H9 (cell line): ENCODE measurements around the gene TBC1D5. TPM values are rescaled to one million over a fixed set of nuclear protein-coding genes. Genes with fewer than 3 reads are reported as not detected.

Experiments
- DNase-seq: peaks from one replicate; pipeline ENCODE4 v3.0.0-alpha.2; 2017
- H2AFZ ChIP-seq: one replicate; pipeline ENCODE4 v1.6.1; 2013; ENCODE audit warnings: mild to moderate bottlenecking, low read length, control low read depth, moderate library complexity
- H2AK5ac ChIP-seq: 2 replicates; pipeline ENCODE4 v1.6.1; 2013; ENCODE audit warnings: low read length, control low read depth, mixed read lengths; ENCODE audit not compliant: insufficient read length
- H2BK120ac ChIP-seq: one replicate; pipeline ENCODE4 v1.6.1; 2013; ENCODE audit warnings: low read depth, mild to moderate bottlenecking, low read length, control low read depth, inconsistent platforms; ENCODE audit not compliant: poor library complexity, severe bottlenecking
- H2BK12ac ChIP-seq: 2 replicates; pipeline ENCODE4 v1.6.1; 2013; ENCODE audit warnings: low read length, control low read depth, mixed read lengths, low read depth; ENCODE audit not compliant: insufficient read length
- H2BK15ac ChIP-seq: 2 replicates; pipeline ENCODE4 v1.6.1; 2013; ENCODE audit warnings: low read depth, low read length, control low read depth
- H2BK20ac ChIP-seq: one replicate; pipeline ENCODE4 v1.6.1; 2013; ENCODE audit warnings: low read depth, mild to moderate bottlenecking, low read length, control low read depth, inconsistent platforms; ENCODE audit not compliant: poor library complexity, severe bottlenecking
- H2BK5ac ChIP-seq: 2 replicates; pipeline ENCODE4 v1.6.1; 2013; ENCODE audit warnings: low read length, control low read depth, mixed read lengths; ENCODE audit not compliant: insufficient read length
- H3K14ac ChIP-seq: 2 replicates; pipeline ENCODE4 v1.6.1; 2013; ENCODE audit warnings: low read length, control low read depth; ENCODE audit not compliant: insufficient read depth
- H3K18ac ChIP-seq: 2 replicates; pipeline ENCODE4 v1.6.1; 2013; ENCODE audit warnings: low read depth, mild to moderate bottlenecking, mixed read lengths, low read length, control low read depth; ENCODE audit not compliant: insufficient read length
- H3K23ac ChIP-seq: 2 replicates; pipeline ENCODE4 v1.6.1; 2013; ENCODE audit warnings: low read length, control low read depth, mixed read lengths, low read depth; ENCODE audit not compliant: insufficient read length
- H3K23me2 ChIP-seq: 2 replicates; pipeline ENCODE4 v1.6.1; 2013; ENCODE audit warnings: low read depth, mild to moderate bottlenecking, mixed read lengths, low read length, control low read depth; ENCODE audit not compliant: insufficient read length, poor library complexity, severe bottlenecking
- H3K27ac ChIP-seq: 2 replicates; pipeline ENCODE4 v1.5.1; 2013; ENCODE audit warnings: low read length, control low read depth, mixed read lengths, low read depth; ENCODE audit not compliant: insufficient read length
- H3K27me3 ChIP-seq: 2 replicates; pipeline ENCODE4 v1.6.1; 2013; ENCODE audit warnings: low read length, control low read depth, inconsistent platforms; ENCODE audit not compliant: insufficient read depth
- H3K4ac ChIP-seq: 2 replicates; pipeline ENCODE4 v1.6.1; 2013; ENCODE audit warnings: low read depth, mild to moderate bottlenecking, control low read depth, inconsistent platforms, low read length, moderate library complexity
- H3K4me1 ChIP-seq: 2 replicates; pipeline ENCODE4 v1.6.1; 2013; ENCODE audit warnings: low read length, control low read depth, inconsistent platforms; ENCODE audit not compliant: insufficient read depth
- H3K4me2 ChIP-seq: 2 replicates; pipeline ENCODE4 v1.6.1; 2013; ENCODE audit warnings: low read length, control low read depth, mixed read lengths; ENCODE audit not compliant: insufficient read length, insufficient read depth
- H3K56ac ChIP-seq: 2 replicates; pipeline ENCODE4 v1.6.1; 2013; ENCODE audit warnings: low read depth, mild to moderate bottlenecking, mixed read lengths, low read length, control low read depth; ENCODE audit not compliant: insufficient read length
- H3K79me1 ChIP-seq: 2 replicates; pipeline ENCODE4 v1.6.1; 2013; ENCODE audit warnings: low read depth, mild to moderate bottlenecking, moderate library complexity, low read length, control low read depth, inconsistent platforms; ENCODE audit not compliant: insufficient read depth, poor library complexity, severe bottlenecking
- H3K79me2 ChIP-seq: 2 replicates; pipeline ENCODE4 v1.6.1; 2013; ENCODE audit warnings: low read length, control low read depth, inconsistent platforms; ENCODE audit not compliant: insufficient read depth
- H3K9ac ChIP-seq: 2 replicates; pipeline ENCODE4 v1.6.1; 2013; ENCODE audit warnings: low read length, control low read depth, mixed read lengths; ENCODE audit not compliant: insufficient read length; ENCODE audit errors: extremely low read depth
- H3K9me3 ChIP-seq: one replicate; pipeline ENCODE4 v1.6.1; 2013; ENCODE audit warnings: low read depth, low read length, inconsistent platforms; ENCODE audit not compliant: control insufficient read depth
- H3T11ph ChIP-seq: one replicate; pipeline ENCODE4 v1.6.1; 2013; ENCODE audit warnings: mild to moderate bottlenecking, low read length, control low read depth, inconsistent platforms
- H4K20me1 ChIP-seq: one replicate; pipeline ENCODE4 v1.6.1; 2013; ENCODE audit not compliant: control insufficient read depth, insufficient read length, insufficient read depth
- H4K5ac ChIP-seq: 2 replicates; pipeline ENCODE4 v1.6.1; 2013; ENCODE audit warnings: low read depth, mild to moderate bottlenecking, mixed read lengths, low read length, control low read depth; ENCODE audit not compliant: insufficient read length
- H4K8ac ChIP-seq: replicated peaks from 2 replicates; pipeline ENCODE4 v1.6.1; 2013; ENCODE audit warnings: low read length, control low read depth, mixed read lengths, low read depth; ENCODE audit not compliant: insufficient read length
- H4K91ac ChIP-seq: 2 replicates; pipeline ENCODE4 v1.6.1; 2013; ENCODE audit warnings: low read depth, mild to moderate bottlenecking, moderate library complexity, mixed read lengths, low read length, control low read depth; ENCODE audit not compliant: insufficient read length
- H3K27ac Mint-ChIP-seq, 3 experiments: 2 replicates in 2 of 3; 3 replicates in 1 of 3; pipeline ENCODE4 v1.8.0; 2020 to 2021; ENCODE audit warnings: mixed read lengths in 3 of 3, mild to moderate bottlenecking in 1 of 3, moderate library complexity in 1 of 3
- H3K27me3 Mint-ChIP-seq: 2 replicates; pipeline ENCODE4 v1.8.0; 2021; ENCODE audit warnings: low read depth, mild to moderate bottlenecking, moderate library complexity, mixed read lengths
- H3K36me3 Mint-ChIP-seq, 3 experiments: 2 replicates in 2 of 3; 3 replicates in 1 of 3; pipeline ENCODE4 v1.8.0; 2020 to 2021; ENCODE audit warnings: low read depth in 3 of 3, mixed read lengths in 3 of 3; ENCODE audit not compliant: insufficient read depth in 1 of 3
- H3K4me1 Mint-ChIP-seq, 2 experiments: 2 replicates each; pipeline ENCODE4 v1.8.0; 2020; ENCODE audit warnings: mixed read lengths in 2 of 2
- H3K4me3 Mint-ChIP-seq, 2 experiments: 2 replicates in 1 of 2; 3 replicates in 1 of 2; pipeline ENCODE4 v1.8.0; 2020 to 2021; ENCODE audit warnings: mild to moderate bottlenecking in 2 of 2, mixed read lengths in 2 of 2, moderate library complexity in 1 of 2
- H3K9me3 Mint-ChIP-seq, 2 experiments: 2 replicates in 1 of 2; 3 replicates in 1 of 2; pipeline ENCODE4 v1.8.0; 2020; ENCODE audit warnings: mild to moderate bottlenecking in 2 of 2, mixed read lengths in 2 of 2, moderate library complexity in 1 of 2
- WGBS: extraction: QIAGEN DNeasy Blood & Tissue Kit; methylation state at CpG from one replicate; pipeline ENCODE4 v1.1.7; 2013; ENCODE audit warnings: missing lambda C conversion rate, low lambda C conversion rate, mixed read lengths; ENCODE audit not compliant: insufficient read length; ENCODE audit errors: extremely low coverage; 5-methylcytosine and 5-hydroxymethylcytosine counted together
- total RNA-seq: library from RNA; stranded (reverse); gene quantifications from 2 replicates; pipeline ENCODE4 v1.2.1, GENCODE V29; 2021
- TF ChIP-seq, protein P1 (sequence below): fragments of 200-600 bp; sonication (generic); conservative IDR thresholded peaks from 3 replicates; pipeline ENCODE4 v1.8.0; 2021; ENCODE audit warnings: antibody characterized with exemption, mild to moderate bottlenecking

TBC1D5 gene
- total RNA-seq, 1 experiment from 2014 or later: 25.0 TPM

DNA sequence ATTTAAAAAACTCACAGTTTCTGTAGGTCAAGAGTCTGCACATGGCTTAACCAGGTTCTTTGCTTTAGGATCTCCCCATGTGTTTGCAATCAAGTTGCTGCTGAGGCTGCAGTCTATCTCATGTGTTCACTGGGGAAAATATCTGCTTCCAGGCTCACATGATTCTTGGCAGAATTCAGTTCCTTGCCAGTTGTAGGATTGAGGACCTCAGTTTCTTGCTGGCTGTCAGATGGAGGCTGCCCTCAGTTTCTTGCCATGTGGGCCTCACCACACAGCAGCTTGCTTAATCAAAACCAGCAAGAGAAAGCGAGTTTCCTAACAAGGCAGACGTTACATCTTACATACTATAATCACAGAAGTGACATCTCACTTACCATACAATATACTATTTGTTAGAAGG is 10.0 kb upstream of the TBC1D5 start:
- Histone ChIP-seq H2BK120ac (no peak overlapping the region), H2AFZ (no peak overlapping the region), H3K4ac (no peak overlapping the region), H4K8ac (no peak overlapping the region), H4K91ac (no peak overlapping the region), H3K27ac (no peak overlapping the region), H2AK5ac (no peak overlapping the region), H3K18ac (no peak overlapping the region), H3K79me2 (no peaks in the 10 kb centered on the region), H3K27me3 (no peaks in the 10 kb centered on the region), H2BK15ac (no peak overlapping the region), H3K23me2 (no peaks in the 10 kb centered on the region), H4K20me1 (no peaks in the 10 kb centered on the region), H2BK5ac (no peak overlapping the region), H3K9ac (no peak overlapping the region), H3K9me3 (no peaks in the 10 kb centered on the region), H2BK12ac (no peak overlapping the region), H3K23ac (no peak overlapping the region), H3K14ac (no peak overlapping the region), H3K79me1 (no peaks in the 10 kb centered on the region), H3K4me1 (no peaks in the 10 kb centered on the region), H4K5ac (no peak overlapping the region), H3K56ac (no peak overlapping the region), H3T11ph (no peak overlapping the region), H2BK20ac (no peak overlapping the region), H3K4me2 (no peak overlapping the region)
- Mint-ChIP-seq H3K9me3 (no peaks in the 10 kb centered on the region), H3K36me3 (no peaks in the 10 kb centered on the region), H3K27me3 (no peaks in the 10 kb centered on the region), H3K4me3 (no peak overlapping the region), H3K27ac (no peak overlapping the region), H3K4me1 (peaks cover 0 to 8% of the 10 kb centered on the region in 2 experiments; a peak in 2 of 4 replicates)
- no CpG with 5 or more reads among the region's 2 CpGs for WGBS
- TF ChIP-seq, protein P1, sequence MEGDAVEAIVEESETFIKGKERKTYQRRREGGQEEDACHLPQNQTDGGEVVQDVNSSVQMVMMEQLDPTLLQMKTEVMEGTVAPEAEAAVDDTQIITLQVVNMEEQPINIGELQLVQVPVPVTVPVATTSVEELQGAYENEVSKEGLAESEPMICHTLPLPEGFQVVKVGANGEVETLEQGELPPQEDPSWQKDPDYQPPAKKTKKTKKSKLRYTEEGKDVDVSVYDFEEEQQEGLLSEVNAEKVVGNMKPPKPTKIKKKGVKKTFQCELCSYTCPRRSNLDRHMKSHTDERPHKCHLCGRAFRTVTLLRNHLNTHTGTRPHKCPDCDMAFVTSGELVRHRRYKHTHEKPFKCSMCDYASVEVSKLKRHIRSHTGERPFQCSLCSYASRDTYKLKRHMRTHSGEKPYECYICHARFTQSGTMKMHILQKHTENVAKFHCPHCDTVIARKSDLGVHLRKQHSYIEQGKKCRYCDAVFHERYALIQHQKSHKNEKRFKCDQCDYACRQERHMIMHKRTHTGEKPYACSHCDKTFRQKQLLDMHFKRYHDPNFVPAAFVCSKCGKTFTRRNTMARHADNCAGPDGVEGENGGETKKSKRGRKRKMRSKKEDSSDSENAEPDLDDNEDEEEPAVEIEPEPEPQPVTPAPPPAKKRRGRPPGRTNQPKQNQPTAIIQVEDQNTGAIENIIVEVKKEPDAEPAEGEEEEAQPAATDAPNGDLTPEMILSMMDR: no peak
- DNase-seq: no peak
